Stimulated activated CD4-positive, alpha-beta T cell treated with anti-CD3 and anti-CD28 coated beads, Interleukin-1b, Interleukin-23, amount 100 ng/mL, for 48 hours (primary cell): ENCODE measurements around the gene TSPAN11.

Experiments
- DNase-seq: peaks from one replicate; pipeline ENCODE4 v3.0.0-alpha.2; 2020

The TSPAN11 gene

GRCh38 chr12:30913323-30913722, 13.2 kb upstream of the TSPAN11 start:
- DNase-seq = no peak

- DNase-seq = no peak
Observed at GRCh38 chr12:30914986-30915591, 11.5 kb upstream of the TSPAN11 start.

- no peak for DNase-seq
Observed at GRCh38 chr12:30923057-30923456, 3.5 kb upstream of the TSPAN11 start.

GRCh38 chr12:30925607-30926242, 823 bp upstream of the TSPAN11 start:
- no peak for DNase-seq

- no peak for DNase-seq
Observed at GRCh38 chr12:30927222-30927611, 669 bp downstream of the TSPAN11 start.

- no peak for DNase-seq
Observed at GRCh38 chr12:30928356-30929244, 2.1 kb downstream of the TSPAN11 start.

GRCh38 chr12:30930238-30930637, 3.7 kb downstream of the TSPAN11 start:
- no peak for DNase-seq

- DNase-seq = no peak
Observed at GRCh38 chr12:30930641-30931040, 4.1 kb downstream of the TSPAN11 start.

- no peak for DNase-seq
Observed at GRCh38 chr12:30932881-30933280, 6.3 kb downstream of the TSPAN11 start.

- DNase-seq = no peak
Observed at GRCh38 chr12:30934811-30935210, 8.3 kb downstream of the TSPAN11 start.

- DNase-seq = no peak
Observed at GRCh38 chr12:30936036-30936435, 9.5 kb downstream of the TSPAN11 start.

GRCh38 chr12:30939234-30939633, 12.7 kb downstream of the TSPAN11 start:
- no peak for DNase-seq

GRCh38 chr12:30942486-30942885, 15.9 kb downstream of the TSPAN11 start:
- DNase-seq = no peak

GRCh38 chr12:30942936-30943335, 16.4 kb downstream of the TSPAN11 start:
- no peak for DNase-seq

- DNase-seq = no peak
Observed at GRCh38 chr12:30945443-30946164, 19.1 kb downstream of the TSPAN11 start.

GRCh38 chr12:30952015-30952414, 25.5 kb downstream of the TSPAN11 start:
- DNase-seq = no peak

- DNase-seq = no peak
Observed at GRCh38 chr12:30953257-30953656, 26.7 kb downstream of the TSPAN11 start.

GRCh38 chr12:30953951-30954751, 27.6 kb downstream of the TSPAN11 start:
- DNase-seq = no peak

- no peak for DNase-seq
Observed at GRCh38 chr12:30955214-30955613, 28.7 kb downstream of the TSPAN11 start.

- no peak for DNase-seq
Observed at GRCh38 chr12:30959110-30959710, 32.7 kb downstream of the TSPAN11 start.

GRCh38 chr12:30959778-30960177, 33.2 kb downstream of the TSPAN11 start:
- no peak for DNase-seq

GRCh38 chr12:30961030-30961429, 34.5 kb downstream of the TSPAN11 start:
- DNase-seq = no peak
